Suprapubic skin (tissue), 4 donors: ENCODE data around the gene ICAM4.

Source experiments
- EP300 ChIP-seq: sonication (generic); formaldehyde crosslinking; IDR thresholded peaks from one replicate; pipeline ENCODE4 v1.6.1; 2017; ENCODE audit warnings: antibody characterized with exemption
- POLR2A ChIP-seq, 2 donors: fragments of 450-650 bp; IDR thresholded peaks; one replicate each; pipeline ENCODE4 v1.6.1; 2017; ENCODE audit warnings: antibody characterized with exemption in 2 of 2, mild to moderate bottlenecking in 2 of 2, moderate library complexity in 2 of 2
- POLR2AphosphoS5 ChIP-seq, 3 donors: sonication (generic); formaldehyde crosslinking; IDR thresholded peaks; one replicate each; pipeline ENCODE4 v1.6.1; 2017; ENCODE audit warnings: antibody characterized with exemption in 3 of 3
- TF ChIP-seq, protein P1 (sequence below), 2 donors: fragments of 200-600 bp in 1 of 2; fragments of 450-650 bp in 1 of 2; sonication (generic) in 1 of 2; IDR thresholded peaks; one replicate each; pipeline ENCODE4 v1.5.1; 2016 to 2019; ENCODE audit warnings: antibody characterized with exemption in 2 of 2, mild to moderate bottlenecking in 1 of 2, moderate library complexity in 1 of 2

DNA sequence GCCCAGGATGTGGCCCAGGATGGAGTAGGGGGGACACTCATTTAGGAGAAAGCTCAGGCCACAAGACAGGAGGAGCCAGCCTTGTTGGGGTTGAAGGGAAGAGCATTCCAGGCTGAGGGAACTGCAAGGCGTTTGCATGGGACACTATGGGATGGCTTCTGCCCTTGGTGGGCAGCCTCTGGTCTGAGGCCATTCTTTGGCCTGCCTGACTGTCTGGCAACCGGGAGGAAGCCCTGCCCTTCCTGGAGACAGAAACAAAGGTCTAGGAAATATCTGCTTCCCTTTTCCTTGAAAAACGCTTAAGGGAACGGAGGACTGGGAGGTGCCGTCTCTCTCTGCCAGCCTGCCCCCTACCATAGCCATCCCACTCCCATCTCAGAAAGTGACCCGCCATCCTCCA lies 18.7 kb upstream of the ICAM4 start:
- TF ChIP-seq, protein P1, sequence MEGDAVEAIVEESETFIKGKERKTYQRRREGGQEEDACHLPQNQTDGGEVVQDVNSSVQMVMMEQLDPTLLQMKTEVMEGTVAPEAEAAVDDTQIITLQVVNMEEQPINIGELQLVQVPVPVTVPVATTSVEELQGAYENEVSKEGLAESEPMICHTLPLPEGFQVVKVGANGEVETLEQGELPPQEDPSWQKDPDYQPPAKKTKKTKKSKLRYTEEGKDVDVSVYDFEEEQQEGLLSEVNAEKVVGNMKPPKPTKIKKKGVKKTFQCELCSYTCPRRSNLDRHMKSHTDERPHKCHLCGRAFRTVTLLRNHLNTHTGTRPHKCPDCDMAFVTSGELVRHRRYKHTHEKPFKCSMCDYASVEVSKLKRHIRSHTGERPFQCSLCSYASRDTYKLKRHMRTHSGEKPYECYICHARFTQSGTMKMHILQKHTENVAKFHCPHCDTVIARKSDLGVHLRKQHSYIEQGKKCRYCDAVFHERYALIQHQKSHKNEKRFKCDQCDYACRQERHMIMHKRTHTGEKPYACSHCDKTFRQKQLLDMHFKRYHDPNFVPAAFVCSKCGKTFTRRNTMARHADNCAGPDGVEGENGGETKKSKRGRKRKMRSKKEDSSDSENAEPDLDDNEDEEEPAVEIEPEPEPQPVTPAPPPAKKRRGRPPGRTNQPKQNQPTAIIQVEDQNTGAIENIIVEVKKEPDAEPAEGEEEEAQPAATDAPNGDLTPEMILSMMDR (IDR thresholded peaks at IDR 0.05) = no peak
- TF ChIP-seq POLR2A (IDR thresholded peaks at IDR 0.05) = no peak
- no peak for TF ChIP-seq POLR2AphosphoS5 (IDR thresholded peaks at IDR 0.05)
- no peak for TF ChIP-seq EP300
